ENCODE results near the gene CEP83. TPM values are rescaled to one million over a fixed set of nuclear protein-coding genes. Genes with fewer than 3 reads are reported as not detected.

CEP83 gene
- polyA plus RNA-seq, 1 donor from 2014 or later = 19.5 TPM

DNA sequence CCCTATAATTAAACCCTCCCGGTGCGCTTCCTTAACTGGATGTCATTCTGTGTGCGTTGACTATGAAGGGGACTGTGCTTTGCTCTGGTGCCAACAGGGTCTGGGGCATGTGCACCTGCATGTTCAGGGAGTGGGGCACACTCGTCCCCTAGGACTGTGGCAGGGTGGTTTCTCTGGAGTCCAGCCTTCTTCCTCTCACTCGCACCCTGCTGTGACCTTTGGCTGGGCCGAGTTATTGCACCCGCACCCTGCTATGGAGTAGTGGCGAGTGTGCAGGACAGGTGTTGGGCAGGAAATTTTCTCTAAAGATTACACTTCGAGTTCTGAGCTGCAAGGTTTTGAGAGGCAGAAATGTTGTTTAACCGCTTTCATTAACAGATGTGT, 172.4 kb downstream of the CEP83 start:
- no peak overlapping the region for H2AFZ ChIP-seq (ENCODE audit: low read depth, low read length)
- TF ChIP-seq EZH2 (IDR thresholded peaks at IDR 0.05; ENCODE audit: borderline replicate concordance, insufficient read depth, low read length, poor library complexity, severe bottlenecking) (no peak), TAF1 (IDR thresholded peaks at IDR 0.05; ENCODE audit: low read depth) (no peak), EP300 (conservative IDR thresholded peaks at IDR 0.05; ENCODE audit: poor library complexity, severe bottlenecking) (no peak), RAD21 (conservative IDR thresholded peaks at IDR 0.05) (no peak), MXI1 (conservative IDR thresholded peaks at IDR 0.05; ENCODE audit: poor library complexity, severe bottlenecking) (no peak)
- no peak overlapping the region for H3K9ac ChIP-seq (ENCODE audit: low read length)
- no peak overlapping the region for H3K4me3 ChIP-seq (ENCODE audit: low read length)
- no peaks in the 10 kb centered on the region for H4K20me1 ChIP-seq (ENCODE audit: insufficient read depth)
- no peaks in the 10 kb centered on the region for H3K9me2 ChIP-seq (ENCODE audit: insufficient read depth, low read length)
- H3K79me2 ChIP-seq (replicated peaks; ENCODE audit: insufficient read depth, low read length) = no peaks in the 10 kb centered on the region
- H3K9me3 ChIP-seq (ENCODE audit: low read length) = no peaks in the 10 kb centered on the region
- peaks cover 10% of the 10 kb centered on the region for H3K36me3 ChIP-seq (ENCODE audit: insufficient read depth, low read length)
- H3K4me2 ChIP-seq (ENCODE audit: low read length) = no peak overlapping the region
- H3F3A ChIP-seq (ENCODE audit: insufficient read depth, low read length, poor library complexity, severe bottlenecking) = no peaks in the 10 kb centered on the region
- H3K27ac ChIP-seq (ENCODE audit: low read length) = no peak overlapping the region
- no peaks in the 10 kb centered on the region for H3K27me3 ChIP-seq (ENCODE audit: insufficient read depth, low read depth, low read length)

DNA sequence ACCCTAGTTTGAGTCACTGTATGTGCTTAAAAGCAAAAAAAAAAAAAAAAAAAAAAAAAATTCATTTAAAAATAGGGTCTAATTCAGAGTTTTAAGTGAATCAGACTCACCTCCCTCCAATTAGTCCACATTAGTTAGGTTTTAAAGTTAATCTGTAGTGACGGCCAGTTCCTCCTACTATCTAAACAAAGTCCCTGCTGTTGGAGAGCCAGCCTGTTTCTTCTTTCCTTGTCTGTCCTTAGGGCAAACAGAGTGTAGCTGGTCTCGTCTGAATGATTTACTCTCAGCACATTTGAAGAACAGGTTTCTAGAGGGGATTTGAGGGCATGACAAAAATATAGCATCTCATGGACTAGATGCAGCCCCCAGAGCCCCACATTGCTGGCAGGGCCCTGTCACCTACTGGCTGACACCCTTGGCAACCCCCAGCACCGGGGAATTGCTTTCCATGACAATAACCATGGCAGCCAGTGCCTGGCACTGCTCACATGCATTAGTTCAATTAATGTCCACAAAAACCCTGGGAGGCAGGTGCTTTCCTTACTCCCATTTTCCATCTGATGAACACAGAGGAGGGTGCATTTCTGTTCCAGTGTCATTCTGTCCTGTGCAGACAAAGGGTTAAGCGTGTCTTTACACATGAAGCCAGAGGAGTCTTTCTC, 173.0 kb downstream of the CEP83 start:
- Histone ChIP-seq H3K9me2 (ENCODE audit: insufficient read depth, low read length) (no peaks in the 10 kb centered on the region), H3K36me3 (ENCODE audit: insufficient read depth, low read length) (peaks cover 10% of the 10 kb centered on the region), H3K79me2 (replicated peaks; ENCODE audit: insufficient read depth, low read length) (no peaks in the 10 kb centered on the region), H3K4me3 (ENCODE audit: low read length) (no peak overlapping the region), H3K4me2 (ENCODE audit: low read length) (no peak overlapping the region), H3K9me3 (ENCODE audit: low read length) (no peaks in the 10 kb centered on the region), H2AFZ (ENCODE audit: low read depth, low read length) (no peak overlapping the region), H3F3A (ENCODE audit: insufficient read depth, low read length, poor library complexity, severe bottlenecking) (no peaks in the 10 kb centered on the region), H4K20me1 (ENCODE audit: insufficient read depth) (no peaks in the 10 kb centered on the region), H3K27me3 (ENCODE audit: insufficient read depth, low read depth, low read length) (no peaks in the 10 kb centered on the region), H3K9ac (ENCODE audit: low read length) (no peak overlapping the region), H3K27ac (ENCODE audit: low read length) (no peak overlapping the region)
- TF ChIP-seq, protein P1, sequence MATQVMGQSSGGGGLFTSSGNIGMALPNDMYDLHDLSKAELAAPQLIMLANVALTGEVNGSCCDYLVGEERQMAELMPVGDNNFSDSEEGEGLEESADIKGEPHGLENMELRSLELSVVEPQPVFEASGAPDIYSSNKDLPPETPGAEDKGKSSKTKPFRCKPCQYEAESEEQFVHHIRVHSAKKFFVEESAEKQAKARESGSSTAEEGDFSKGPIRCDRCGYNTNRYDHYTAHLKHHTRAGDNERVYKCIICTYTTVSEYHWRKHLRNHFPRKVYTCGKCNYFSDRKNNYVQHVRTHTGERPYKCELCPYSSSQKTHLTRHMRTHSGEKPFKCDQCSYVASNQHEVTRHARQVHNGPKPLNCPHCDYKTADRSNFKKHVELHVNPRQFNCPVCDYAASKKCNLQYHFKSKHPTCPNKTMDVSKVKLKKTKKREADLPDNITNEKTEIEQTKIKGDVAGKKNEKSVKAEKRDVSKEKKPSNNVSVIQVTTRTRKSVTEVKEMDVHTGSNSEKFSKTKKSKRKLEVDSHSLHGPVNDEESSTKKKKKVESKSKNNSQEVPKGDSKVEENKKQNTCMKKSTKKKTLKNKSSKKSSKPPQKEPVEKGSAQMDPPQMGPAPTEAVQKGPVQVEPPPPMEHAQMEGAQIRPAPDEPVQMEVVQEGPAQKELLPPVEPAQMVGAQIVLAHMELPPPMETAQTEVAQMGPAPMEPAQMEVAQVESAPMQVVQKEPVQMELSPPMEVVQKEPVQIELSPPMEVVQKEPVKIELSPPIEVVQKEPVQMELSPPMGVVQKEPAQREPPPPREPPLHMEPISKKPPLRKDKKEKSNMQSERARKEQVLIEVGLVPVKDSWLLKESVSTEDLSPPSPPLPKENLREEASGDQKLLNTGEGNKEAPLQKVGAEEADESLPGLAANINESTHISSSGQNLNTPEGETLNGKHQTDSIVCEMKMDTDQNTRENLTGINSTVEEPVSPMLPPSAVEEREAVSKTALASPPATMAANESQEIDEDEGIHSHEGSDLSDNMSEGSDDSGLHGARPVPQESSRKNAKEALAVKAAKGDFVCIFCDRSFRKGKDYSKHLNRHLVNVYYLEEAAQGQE (IDR thresholded peaks at IDR 0.05; ENCODE audit: borderline replicate concordance) = no peak
- TF ChIP-seq EP300 (conservative IDR thresholded peaks at IDR 0.05; ENCODE audit: poor library complexity, severe bottlenecking) (no peak), SMC3 (conservative IDR thresholded peaks at IDR 0.05; ENCODE audit: poor library complexity) (no peak), EZH2 (IDR thresholded peaks at IDR 0.05; ENCODE audit: borderline replicate concordance, insufficient read depth, low read length, poor library complexity, severe bottlenecking) (no peak)
- TF ChIP-seq, protein P2, sequence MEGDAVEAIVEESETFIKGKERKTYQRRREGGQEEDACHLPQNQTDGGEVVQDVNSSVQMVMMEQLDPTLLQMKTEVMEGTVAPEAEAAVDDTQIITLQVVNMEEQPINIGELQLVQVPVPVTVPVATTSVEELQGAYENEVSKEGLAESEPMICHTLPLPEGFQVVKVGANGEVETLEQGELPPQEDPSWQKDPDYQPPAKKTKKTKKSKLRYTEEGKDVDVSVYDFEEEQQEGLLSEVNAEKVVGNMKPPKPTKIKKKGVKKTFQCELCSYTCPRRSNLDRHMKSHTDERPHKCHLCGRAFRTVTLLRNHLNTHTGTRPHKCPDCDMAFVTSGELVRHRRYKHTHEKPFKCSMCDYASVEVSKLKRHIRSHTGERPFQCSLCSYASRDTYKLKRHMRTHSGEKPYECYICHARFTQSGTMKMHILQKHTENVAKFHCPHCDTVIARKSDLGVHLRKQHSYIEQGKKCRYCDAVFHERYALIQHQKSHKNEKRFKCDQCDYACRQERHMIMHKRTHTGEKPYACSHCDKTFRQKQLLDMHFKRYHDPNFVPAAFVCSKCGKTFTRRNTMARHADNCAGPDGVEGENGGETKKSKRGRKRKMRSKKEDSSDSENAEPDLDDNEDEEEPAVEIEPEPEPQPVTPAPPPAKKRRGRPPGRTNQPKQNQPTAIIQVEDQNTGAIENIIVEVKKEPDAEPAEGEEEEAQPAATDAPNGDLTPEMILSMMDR (IDR thresholded peaks at IDR 0.05; ENCODE audit: poor library complexity, severe bottlenecking) = no peak

All from neural cell (in vitro differentiated cells).